GM23338 (cell line): ENCODE results near the gene MTHFD1. TPM values are rescaled to one million over a fixed set of nuclear protein-coding genes. Genes with fewer than 3 reads are reported as not detected.

Source experiments
- ATAC-seq: fragments of 200-7000 bp; cut with Tn5 transposase; 3 replicates; pipeline ENCODE4 v1.9.1; 2020
- DNase-seq: peaks from one replicate; pipeline ENCODE4 v3.0.0-alpha.2; 2015; ENCODE audit warnings: low spot score
- H2AFZ ChIP-seq: fragments of 200-600 bp; sonication (generic); 2 replicates; pipeline ENCODE4 v1.8.0; 2016; ENCODE audit warnings: antibody characterized with exemption, mild to moderate bottlenecking, moderate library complexity
- H3F3A ChIP-seq: fragments of 200-600 bp; sonication (generic); replicated peaks from 2 replicates; pipeline ENCODE4 v1.8.0; 2017; ENCODE audit warnings: antibody characterized with exemption, mixed run types, low read depth
- H3K27ac ChIP-seq: fragments of 200-600 bp; sonication (generic); 2 replicates; pipeline ENCODE4 v1.6.1; 2016; ENCODE audit warnings: low read depth
- H3K27me3 ChIP-seq: fragments of 200-600 bp; sonication (generic); 2 replicates; pipeline ENCODE4 v1.8.0; 2016; ENCODE audit warnings: mild to moderate bottlenecking, mixed run types, moderate library complexity; ENCODE audit not compliant: insufficient read depth
- H3K36me3 ChIP-seq: fragments of 200-600 bp; sonication (generic); 2 replicates; pipeline ENCODE4 v1.8.0; 2016; ENCODE audit warnings: mild to moderate bottlenecking; ENCODE audit not compliant: insufficient read depth
- H3K4me1 ChIP-seq: fragments of 200-600 bp; sonication (generic); 2 replicates; pipeline ENCODE4 v1.8.0; 2016; ENCODE audit warnings: mild to moderate bottlenecking, moderate library complexity; ENCODE audit not compliant: insufficient read depth
- H3K4me2 ChIP-seq: fragments of 200-600 bp; sonication (generic); 2 replicates; pipeline ENCODE4 v1.7.1; 2017; ENCODE audit warnings: mixed run types
- H3K4me3 ChIP-seq: fragments of 200-600 bp; sonication (generic); 2 replicates; pipeline ENCODE4 v1.6.1; 2016; ENCODE audit warnings: mixed run types
- H3K79me2 ChIP-seq: fragments of 200-600 bp; sonication (generic); replicated peaks from 2 replicates; pipeline ENCODE4 v1.8.0; 2017; ENCODE audit warnings: mild to moderate bottlenecking; ENCODE audit not compliant: insufficient read depth
- H3K9me2 ChIP-seq: fragments of 200-600 bp; sonication (generic); 2 replicates; pipeline ENCODE4 v1.8.0; 2017; ENCODE audit not compliant: insufficient read depth
- H4K20me1 ChIP-seq: fragments of 200-600 bp; sonication (generic); replicated peaks from 2 replicates; pipeline ENCODE4 v1.8.0; 2017; ENCODE audit warnings: mild to moderate bottlenecking; ENCODE audit not compliant: insufficient read depth
- H3K27ac Mint-ChIP-seq: 2 replicates; pipeline ENCODE4 v1.8.0; 2020; ENCODE audit warnings: inconsistent platforms, mild to moderate bottlenecking, moderate library complexity, mixed read lengths
- H3K27me3 Mint-ChIP-seq: 3 replicates; pipeline ENCODE4 v1.8.0; 2022; ENCODE audit warnings: low read depth, mild to moderate bottlenecking, moderate library complexity, mixed read lengths, inconsistent platforms; ENCODE audit not compliant: insufficient read depth, poor library complexity
- H3K36me3 Mint-ChIP-seq: 3 replicates; pipeline ENCODE4 v1.8.0; 2021; ENCODE audit warnings: low read depth, mild to moderate bottlenecking, inconsistent platforms, moderate library complexity, mixed read lengths
- H3K4me1 Mint-ChIP-seq: 3 replicates; pipeline ENCODE4 v1.8.0; 2020; ENCODE audit warnings: mild to moderate bottlenecking, inconsistent platforms, mixed read lengths
- H3K4me3 Mint-ChIP-seq: 3 replicates; pipeline ENCODE4 v1.8.0; 2021; ENCODE audit warnings: moderate library complexity, mild to moderate bottlenecking, inconsistent platforms, mixed read lengths
- H3K9me3 Mint-ChIP-seq: 3 replicates; pipeline ENCODE4 v1.8.0; 2020; ENCODE audit warnings: moderate library complexity, mild to moderate bottlenecking, inconsistent platforms, mixed read lengths
- EZH2 ChIP-seq: fragments of 200-600 bp; sonication (generic); IDR thresholded peaks from one replicate; pipeline ENCODE4 v1.8.0; 2017; ENCODE audit warnings: antibody characterized with exemption, mild to moderate bottlenecking, low read depth; ENCODE audit not compliant: unreplicated experiment
- JUNB ChIP-seq: IDR thresholded peaks from one replicate; pipeline ENCODE4 v1.6.1; 2016; ENCODE audit warnings: antibody characterized with exemption; ENCODE audit not compliant: unreplicated experiment
- POLR2AphosphoS5 ChIP-seq: IDR thresholded peaks from 2 replicates; pipeline ENCODE4 v1.6.1; 2016; ENCODE audit warnings: antibody characterized with exemption, low read depth
- STAT1 ChIP-seq: IDR thresholded peaks from one replicate; pipeline ENCODE4 v1.6.1; 2016; ENCODE audit warnings: antibody characterized with exemption; ENCODE audit not compliant: unreplicated experiment
- ZNF331 ChIP-seq: fragments of 250-450 bp; sonication (Bioruptor Pico); IDR thresholded peaks from 2 replicates; pipeline ENCODE4 v1.5.0; 2020; ENCODE audit warnings: low read depth, mild to moderate bottlenecking, moderate library complexity
- polyA plus RNA-seq: library from polyadenylated mRNA; unstranded; fragments of >200 nt; fragmentation: Nextera tagmentation; extraction: Ambion mirVana; gene quantifications from 2 replicates; pipeline ENCODE4 v1.2.1, GENCODE V29; 2016
- total RNA-seq: library from RNA; depleted of rRNA; stranded (reverse); fragments of >200 nt; shearing (Covaris generic); gene quantifications from 2 replicates; pipeline ENCODE4 v1.2.3, GENCODE V29; 2014
- TF ChIP-seq, protein P1 (sequence below): fragments of 250-450 bp; sonication (Bioruptor Pico); IDR thresholded peaks from 2 replicates; pipeline ENCODE4 v1.5.0; 2020; ENCODE audit warnings: mild to moderate bottlenecking, moderate library complexity
- TF ChIP-seq, protein P2 (sequence below): IDR thresholded peaks from 2 replicates; pipeline ENCODE4 v1.6.1; 2016; ENCODE audit warnings: antibody characterized with exemption

MTHFD1 gene
- total and polyA plus RNA-seq, 2 experiments from 2014 or later = 219 to 237 TPM

DNA sequence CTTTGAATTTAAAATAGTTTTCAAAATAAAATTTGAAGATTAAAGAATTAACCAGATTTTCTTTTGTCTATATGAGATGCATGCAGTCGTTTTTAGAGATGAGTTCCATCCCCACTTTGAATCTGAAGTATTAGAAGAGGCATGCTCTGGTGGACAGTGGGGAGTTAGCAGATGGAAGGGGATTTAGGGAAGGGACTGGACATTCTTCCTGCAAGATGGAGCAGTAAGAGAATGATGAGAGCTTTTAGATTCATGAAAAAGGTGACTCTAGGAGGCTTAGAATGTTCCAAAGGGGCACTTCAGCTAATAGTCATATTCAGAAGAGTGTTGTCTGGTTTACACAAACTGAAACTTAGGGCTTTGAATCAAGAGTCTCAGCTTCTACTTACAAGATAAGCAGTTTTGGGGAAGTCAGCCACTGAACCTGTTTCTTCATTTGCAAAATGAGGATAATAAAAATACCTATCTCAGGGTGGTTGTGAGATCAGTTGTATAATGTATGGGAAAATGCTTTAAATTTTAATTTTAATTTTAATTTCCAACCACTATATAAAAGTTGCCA is 120.1 kb downstream of the MTHFD1 start:
- Histone ChIP-seq H4K20me1 (peaks cover 15% of the 10 kb centered on the region), H3K4me1 (peaks cover 49% of the 10 kb centered on the region), H3K27ac (no peak overlapping the region), H3F3A (peaks cover 7% of the 10 kb centered on the region; the same call in 1 of the 2 replicates), H3K27me3 (no peaks in the 10 kb centered on the region), H3K4me2 (peak overlapping the region; percentile 59), H3K79me2 (peaks cover 81% of the 10 kb centered on the region), H3K4me3 (no peak overlapping the region), H3K9me2 (no peaks in the 10 kb centered on the region), H3K36me3 (no peaks in the 10 kb centered on the region), H2AFZ (no peak overlapping the region)
- Mint-ChIP-seq H3K4me1 (peaks cover 53% of the 10 kb centered on the region), H3K9me3 (no peaks in the 10 kb centered on the region), H3K36me3 (no peaks in the 10 kb centered on the region; the same call in 2 of the 3 replicates), H3K27me3 (peaks cover 12% of the 10 kb centered on the region), H3K4me3 (no peak overlapping the region), H3K27ac (no peak overlapping the region)
- no peak for ATAC-seq
- DNase-seq = no peak
- TF ChIP-seq JUNB = no peak
- TF ChIP-seq ZNF331 (CRISPR knock-in tag) = no peak
- no peak for TF ChIP-seq EZH2
- no peak for TF ChIP-seq STAT1
- TF ChIP-seq, protein P1, sequence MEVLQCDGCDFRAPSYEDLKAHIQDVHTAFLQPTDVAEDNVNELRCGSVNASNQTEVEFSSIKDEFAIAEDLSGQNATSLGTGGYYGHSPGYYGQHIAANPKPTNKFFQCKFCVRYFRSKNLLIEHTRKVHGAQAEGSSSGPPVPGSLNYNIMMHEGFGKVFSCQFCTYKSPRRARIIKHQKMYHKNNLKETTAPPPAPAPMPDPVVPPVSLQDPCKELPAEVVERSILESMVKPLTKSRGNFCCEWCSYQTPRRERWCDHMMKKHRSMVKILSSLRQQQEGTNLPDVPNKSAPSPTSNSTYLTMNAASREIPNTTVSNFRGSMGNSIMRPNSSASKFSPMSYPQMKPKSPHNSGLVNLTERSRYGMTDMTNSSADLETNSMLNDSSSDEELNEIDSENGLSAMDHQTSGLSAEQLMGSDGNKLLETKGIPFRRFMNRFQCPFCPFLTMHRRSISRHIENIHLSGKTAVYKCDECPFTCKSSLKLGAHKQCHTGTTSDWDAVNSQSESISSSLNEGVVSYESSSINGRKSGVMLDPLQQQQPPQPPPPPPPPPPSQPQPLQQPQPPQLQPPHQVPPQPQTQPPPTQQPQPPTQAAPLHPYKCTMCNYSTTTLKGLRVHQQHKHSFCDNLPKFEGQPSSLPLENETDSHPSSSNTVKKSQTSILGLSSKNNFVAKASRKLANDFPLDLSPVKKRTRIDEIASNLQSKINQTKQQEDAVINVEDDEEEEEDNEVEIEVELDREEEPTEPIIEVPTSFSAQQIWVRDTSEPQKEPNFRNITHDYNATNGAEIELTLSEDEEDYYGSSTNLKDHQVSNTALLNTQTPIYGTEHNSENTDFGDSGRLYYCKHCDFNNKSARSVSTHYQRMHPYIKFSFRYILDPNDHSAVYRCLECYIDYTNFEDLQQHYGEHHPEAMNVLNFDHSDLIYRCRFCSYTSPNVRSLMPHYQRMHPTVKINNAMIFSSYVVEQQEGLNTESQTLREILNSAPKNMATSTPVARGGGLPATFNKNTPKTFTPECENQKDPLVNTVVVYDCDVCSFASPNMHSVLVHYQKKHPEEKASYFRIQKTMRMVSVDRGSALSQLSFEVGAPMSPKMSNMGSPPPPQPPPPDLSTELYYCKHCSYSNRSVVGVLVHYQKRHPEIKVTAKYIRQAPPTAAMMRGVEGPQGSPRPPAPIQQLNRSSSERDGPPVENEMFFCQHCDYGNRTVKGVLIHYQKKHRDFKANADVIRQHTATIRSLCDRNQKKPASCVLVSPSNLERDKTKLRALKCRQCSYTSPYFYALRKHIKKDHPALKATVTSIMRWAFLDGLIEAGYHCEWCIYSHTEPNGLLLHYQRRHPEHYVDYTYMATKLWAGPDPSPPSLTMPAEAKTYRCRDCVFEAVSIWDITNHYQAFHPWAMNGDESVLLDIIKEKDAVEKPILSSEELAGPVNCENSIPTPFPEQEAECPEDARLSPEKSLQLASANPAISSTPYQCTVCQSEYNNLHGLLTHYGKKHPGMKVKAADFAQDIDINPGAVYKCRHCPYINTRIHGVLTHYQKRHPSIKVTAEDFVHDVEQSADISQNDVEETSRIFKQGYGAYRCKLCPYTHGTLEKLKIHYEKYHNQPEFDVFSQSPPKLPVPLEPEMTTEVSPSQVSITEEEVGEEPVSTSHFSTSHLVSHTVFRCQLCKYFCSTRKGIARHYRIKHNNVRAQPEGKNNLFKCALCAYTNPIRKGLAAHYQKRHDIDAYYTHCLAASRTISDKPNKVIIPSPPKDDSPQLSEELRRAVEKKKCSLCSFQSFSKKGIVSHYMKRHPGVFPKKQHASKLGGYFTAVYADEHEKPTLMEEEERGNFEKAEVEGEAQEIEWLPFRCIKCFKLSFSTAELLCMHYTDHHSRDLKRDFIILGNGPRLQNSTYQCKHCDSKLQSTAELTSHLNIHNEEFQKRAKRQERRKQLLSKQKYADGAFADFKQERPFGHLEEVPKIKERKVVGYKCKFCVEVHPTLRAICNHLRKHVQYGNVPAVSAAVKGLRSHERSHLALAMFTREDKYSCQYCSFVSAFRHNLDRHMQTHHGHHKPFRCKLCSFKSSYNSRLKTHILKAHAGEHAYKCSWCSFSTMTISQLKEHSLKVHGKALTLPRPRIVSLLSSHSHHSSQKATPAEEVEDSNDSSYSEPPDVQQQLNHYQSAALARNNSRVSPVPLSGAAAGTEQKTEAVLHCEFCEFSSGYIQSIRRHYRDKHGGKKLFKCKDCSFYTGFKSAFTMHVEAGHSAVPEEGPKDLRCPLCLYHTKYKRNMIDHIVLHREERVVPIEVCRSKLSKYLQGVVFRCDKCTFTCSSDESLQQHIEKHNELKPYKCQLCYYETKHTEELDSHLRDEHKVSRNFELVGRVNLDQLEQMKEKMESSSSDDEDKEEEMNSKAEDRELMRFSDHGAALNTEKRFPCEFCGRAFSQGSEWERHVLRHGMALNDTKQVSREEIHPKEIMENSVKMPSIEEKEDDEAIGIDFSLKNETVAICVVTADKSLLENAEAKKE (CRISPR knock-in tag) = no peak
- no peak for TF ChIP-seq POLR2AphosphoS5
- TF ChIP-seq, protein P2, sequence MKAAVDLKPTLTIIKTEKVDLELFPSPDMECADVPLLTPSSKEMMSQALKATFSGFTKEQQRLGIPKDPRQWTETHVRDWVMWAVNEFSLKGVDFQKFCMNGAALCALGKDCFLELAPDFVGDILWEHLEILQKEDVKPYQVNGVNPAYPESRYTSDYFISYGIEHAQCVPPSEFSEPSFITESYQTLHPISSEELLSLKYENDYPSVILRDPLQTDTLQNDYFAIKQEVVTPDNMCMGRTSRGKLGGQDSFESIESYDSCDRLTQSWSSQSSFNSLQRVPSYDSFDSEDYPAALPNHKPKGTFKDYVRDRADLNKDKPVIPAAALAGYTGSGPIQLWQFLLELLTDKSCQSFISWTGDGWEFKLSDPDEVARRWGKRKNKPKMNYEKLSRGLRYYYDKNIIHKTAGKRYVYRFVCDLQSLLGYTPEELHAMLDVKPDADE = no peak
